Measurements from ENCODE around the gene DMRT1.
A peak's percentile ranks its signal among the peaks of the same experiment; 100 is the strongest.

DMRT1 gene

DNA sequence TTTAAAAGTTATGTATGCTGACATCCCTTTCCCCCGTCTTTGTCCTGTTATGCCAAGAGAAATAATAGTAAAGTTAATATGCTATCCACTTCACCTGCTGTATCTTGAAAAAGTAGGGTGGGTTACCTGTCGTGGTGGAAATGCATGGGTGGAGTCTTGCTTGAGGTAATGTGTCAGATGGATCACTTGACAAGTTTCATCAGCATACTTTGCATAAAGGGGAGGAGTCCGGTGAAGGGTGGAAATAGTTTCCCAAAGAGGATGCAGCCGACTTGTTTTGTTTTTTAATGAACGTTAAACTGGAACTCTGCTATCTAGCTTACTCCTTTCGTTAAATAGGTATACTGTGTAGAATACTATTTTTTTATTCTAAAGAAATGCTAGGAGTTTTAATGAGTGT lies 125.9 kb downstream of the DMRT1 start:
- Histone ChIP-seq H3K4me3 (no peak overlapping the region), H3K9me3 (peaks cover 32% of the 10 kb centered on the region), H3K27me3 (peaks cover 3% of the 10 kb centered on the region; the same call in 1 of the 2 replicates), H4K20me1 (no peaks in the 10 kb centered on the region), H3K36me3 (0 out of 2 replicates have a peak, but pooled peaks cover under 1% of the 10 kb centered on the region), H3K4me1 (peaks cover 45% of the 10 kb centered on the region), H3K27ac (no peak overlapping the region), H3K4me2 (peak overlapping the region; percentile 33), H3K9ac (no peak overlapping the region)
- TF ChIP-seq Cebpa-rat (IDR thresholded peaks at IDR 0.05), result no peak

DNA sequence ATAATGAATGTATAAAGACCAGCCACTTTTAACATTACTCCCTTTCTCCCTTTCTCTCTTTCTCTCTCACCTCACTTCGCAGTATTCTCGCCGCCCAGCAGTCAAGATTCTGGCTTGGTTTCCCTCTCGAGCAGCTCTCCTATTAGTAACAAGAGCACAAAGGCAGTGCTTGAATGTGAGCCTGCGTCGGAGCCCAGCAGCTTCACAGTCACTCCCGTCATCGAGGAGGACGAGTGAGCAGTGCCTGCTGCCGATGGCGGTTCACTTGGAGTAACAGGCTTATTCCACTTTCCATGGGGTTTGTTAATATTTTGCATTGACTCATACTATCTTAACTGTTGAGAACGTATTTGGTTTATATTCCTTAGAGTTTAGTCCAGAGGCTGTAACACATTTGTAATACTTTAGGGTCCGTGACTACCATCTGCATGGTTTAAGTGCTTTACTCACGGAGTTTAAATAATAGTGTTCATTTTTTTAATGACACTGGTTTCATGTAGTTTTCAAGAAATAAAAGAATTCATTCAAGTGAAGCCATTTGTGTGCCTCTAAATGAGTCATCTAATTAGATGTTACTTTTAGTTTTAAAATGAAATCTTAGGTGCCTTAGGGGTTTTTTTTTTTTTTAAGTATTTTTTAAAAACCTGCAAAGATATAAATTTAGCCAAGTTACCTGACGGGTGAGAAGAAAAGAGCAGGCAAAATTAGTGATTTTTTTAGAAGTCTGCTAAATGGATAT lies 126.6 kb downstream of the DMRT1 start:
- no peak overlapping the region for H3K4me3 ChIP-seq
- 0 out of 2 replicates have a peak overlapping the region, but pooled peaks have one; percentile 12 for H3K4me2 ChIP-seq
- H4K20me1 ChIP-seq, result no peaks in the 10 kb centered on the region
- no peak overlapping the region for H3K27ac ChIP-seq
- peaks cover 38% of the 10 kb centered on the region for H3K9me3 ChIP-seq
- H3K27me3 ChIP-seq, result peaks cover 10% of the 10 kb centered on the region; the same call in 1 of the 2 replicates
- no peak for TF ChIP-seq Cebpa-rat (IDR thresholded peaks at IDR 0.05)
- H3K4me1 ChIP-seq, result peaks cover 39% of the 10 kb centered on the region
- 0 out of 2 replicates have a peak, but pooled peaks cover 4% of the 10 kb centered on the region for H3K36me3 ChIP-seq
- H3K9ac ChIP-seq, result no peak overlapping the region

DNA sequence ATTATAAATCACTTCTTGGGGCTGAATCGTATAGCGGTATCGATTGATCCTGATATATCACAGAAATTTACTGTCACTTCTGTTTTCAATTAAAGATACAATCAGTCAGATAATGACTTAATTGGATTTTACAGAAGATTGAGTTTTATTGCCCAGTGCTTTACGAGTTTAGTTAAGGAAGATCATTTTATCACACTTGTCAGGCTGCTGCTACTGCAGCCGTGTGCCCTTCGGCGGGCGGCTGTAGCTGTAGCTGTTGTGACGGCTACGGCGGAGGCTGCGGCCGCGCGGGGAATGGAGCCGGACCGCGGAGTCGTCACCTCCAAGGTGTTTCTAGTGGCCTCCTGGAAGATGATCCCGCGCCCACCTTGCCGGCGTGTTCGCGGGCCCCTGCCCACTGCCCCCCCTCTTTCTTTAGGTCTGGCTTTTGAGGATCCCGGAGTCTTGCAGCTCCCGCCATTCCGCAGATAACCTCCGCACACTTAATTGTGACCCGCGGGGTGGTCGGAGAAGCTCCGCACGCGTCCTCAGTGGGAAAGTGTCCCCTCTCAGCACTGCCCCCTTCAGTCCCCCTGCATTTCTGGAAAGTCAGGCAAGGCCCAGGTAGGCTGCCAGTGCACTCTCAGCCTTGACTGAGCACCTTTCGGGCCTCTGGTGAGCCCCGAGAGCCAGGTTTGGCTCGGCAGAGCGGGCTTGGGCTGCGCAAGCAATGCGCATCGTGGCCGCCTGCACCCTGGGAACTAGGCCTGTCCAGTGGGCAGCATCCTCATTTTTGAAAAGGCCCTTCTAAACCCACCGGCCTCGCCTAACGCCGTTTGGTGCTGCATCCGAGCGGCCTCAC lies 128.0 kb downstream of the DMRT1 start:
- no peak overlapping the region for H3K4me2 ChIP-seq
- 0 out of 2 replicates have a peak, but pooled peaks cover 4% of the 10 kb centered on the region for H3K36me3 ChIP-seq
- peaks cover 52% of the 10 kb centered on the region for H3K9me3 ChIP-seq
- H3K4me3 ChIP-seq, result no peak overlapping the region
- H4K20me1 ChIP-seq, result no peaks in the 10 kb centered on the region
- H3K9ac ChIP-seq, result no peak overlapping the region
- H3K27ac ChIP-seq, result no peak overlapping the region
- H3K27me3 ChIP-seq, result peaks cover 23% of the 10 kb centered on the region
- no peak for TF ChIP-seq Cebpa-rat (IDR thresholded peaks at IDR 0.05)
- peaks cover 24% of the 10 kb centered on the region for H3K4me1 ChIP-seq

DNA sequence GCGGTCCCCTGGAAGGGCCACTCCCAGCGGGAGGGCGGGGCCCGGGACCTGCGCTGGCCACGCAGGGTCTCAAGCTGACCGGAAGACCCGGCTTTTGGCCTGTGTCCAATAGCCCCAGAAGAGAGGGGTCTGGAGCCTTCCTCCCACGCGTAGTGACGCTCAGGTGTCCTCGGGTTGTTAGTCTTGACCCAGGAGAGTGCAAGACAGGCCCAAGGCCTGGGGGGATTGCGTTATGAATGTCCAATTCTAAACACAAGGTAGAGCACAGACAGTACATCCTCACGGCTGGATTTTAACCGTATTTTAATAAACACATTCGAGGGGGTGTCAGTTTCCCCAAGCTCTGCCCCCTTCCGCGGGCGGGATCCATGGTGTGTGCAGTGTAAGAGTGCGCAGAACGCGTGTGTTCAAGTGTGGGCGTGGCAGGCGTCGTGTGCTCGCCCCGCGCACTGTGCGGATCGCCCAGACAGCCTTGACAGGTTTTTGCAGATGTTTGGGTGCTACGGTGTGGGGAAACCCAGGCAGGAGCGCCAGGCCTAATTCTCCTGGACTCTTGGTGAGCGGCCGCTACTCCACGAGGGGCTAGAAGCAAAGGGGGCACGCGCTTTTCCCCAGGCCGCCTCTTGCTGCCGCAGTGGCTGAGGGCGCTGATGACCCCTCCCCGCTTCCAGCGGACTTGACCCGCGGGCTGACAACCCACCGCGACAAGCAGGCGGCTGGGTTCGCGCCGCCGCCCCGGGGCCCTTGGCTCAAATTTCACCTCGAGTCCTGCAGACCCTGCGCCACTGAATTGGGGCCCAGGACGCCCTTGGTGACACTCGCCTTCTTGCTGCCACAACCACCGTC lies 128.9 kb downstream of the DMRT1 start:
- no peak overlapping the region for H3K4me2 ChIP-seq
- TF ChIP-seq Cebpa-rat (IDR thresholded peaks at IDR 0.05), result no peak
- H3K9ac ChIP-seq, result no peak overlapping the region
- H3K9me3 ChIP-seq, result peaks cover 61% of the 10 kb centered on the region
- no peaks in the 10 kb centered on the region for H4K20me1 ChIP-seq
- peaks cover 31% of the 10 kb centered on the region for H3K27me3 ChIP-seq
- H3K27ac ChIP-seq, result no peak overlapping the region
- H3K4me3 ChIP-seq, result no peak overlapping the region
- H3K36me3 ChIP-seq, result 0 out of 2 replicates have a peak, but pooled peaks cover 4% of the 10 kb centered on the region
- H3K4me1 ChIP-seq, result peaks cover 16% of the 10 kb centered on the region

DNA sequence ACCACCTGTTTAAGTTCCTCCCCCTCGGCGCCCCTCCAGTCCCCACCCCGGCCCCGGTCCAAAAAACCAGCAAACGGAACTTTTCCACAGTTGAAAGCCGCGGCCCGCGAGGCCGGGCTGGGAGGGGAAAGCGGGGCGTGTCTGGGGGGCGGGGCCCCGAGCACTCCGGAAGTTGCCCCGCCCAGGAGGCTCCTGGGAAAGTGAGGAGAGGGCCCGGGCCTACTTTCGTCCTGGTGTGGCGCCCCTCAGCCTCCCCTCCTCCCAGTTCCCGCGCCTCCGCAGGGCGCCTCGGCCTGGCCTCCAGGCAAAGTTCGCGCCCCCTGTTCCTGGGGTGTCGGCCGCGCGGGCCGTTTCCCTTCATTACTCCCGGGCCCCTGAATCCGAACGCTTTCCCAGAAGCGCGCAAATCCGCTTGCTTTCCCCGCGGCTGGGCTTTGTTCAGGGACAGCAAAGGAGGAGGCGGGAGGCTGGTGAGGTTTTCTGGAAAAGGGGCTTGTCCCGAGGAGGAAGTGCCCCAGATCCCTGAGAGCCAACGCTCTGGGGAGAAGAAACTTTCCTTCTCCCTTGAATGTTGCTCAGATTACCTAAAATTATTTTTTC lies 130.5 kb downstream of the DMRT1 start:
- Histone ChIP-seq H3K4me3 (no peak overlapping the region), H3K9me3 (peaks cover 77% of the 10 kb centered on the region), H4K20me1 (no peaks in the 10 kb centered on the region; the same call in 1 of the 2 replicates), H3K4me2 (no peak overlapping the region), H3K27ac (no peak overlapping the region), H3K27me3 (peaks cover 48% of the 10 kb centered on the region), H3K36me3 (0 out of 2 replicates have a peak, but pooled peaks cover 4% of the 10 kb centered on the region), H3K9ac (no peak overlapping the region), H3K4me1 (peaks cover 10% of the 10 kb centered on the region)
- TF ChIP-seq Cebpa-rat (IDR thresholded peaks at IDR 0.05), result no peak

DNA sequence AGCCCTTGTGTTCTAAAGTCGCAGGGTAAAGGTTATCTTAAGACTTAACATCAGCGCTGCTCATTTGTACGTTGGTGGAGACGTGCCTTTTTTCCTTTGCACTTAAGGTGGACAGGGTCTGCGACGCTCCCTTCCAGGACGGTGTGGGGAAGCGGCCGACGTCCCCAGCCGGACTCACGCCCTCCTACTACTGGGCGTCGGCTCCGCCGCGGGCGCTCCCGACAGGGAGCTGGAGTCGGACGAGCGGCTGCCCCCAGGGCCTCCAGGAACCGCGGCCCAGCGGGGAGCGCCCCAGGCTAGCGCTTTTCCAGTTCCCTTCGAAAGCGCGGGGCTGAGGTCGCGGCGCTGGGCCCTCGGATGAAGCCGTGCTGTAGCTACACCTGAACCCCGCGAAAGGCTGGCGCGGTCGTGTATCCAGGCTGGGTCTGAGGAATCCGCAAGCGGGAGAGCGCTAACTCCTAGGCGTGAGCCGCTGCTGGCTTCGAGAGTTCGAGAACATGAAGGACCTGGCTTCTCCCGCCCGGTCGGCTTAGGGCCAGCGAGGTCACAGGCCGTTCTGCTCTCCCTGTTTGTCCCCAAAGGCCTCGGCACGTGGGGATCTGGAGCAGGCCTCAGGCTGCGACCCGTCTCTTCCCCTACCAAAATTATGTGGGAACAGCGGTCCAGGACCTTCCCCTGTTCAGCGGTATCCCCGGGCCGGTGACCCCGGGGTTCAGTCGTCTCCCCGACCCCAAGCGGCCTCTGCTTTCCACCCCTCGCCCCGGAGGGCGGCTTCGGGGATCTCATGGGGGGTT lies 131.2 kb downstream of the DMRT1 start:
- H3K4me1 ChIP-seq, result 0 out of 2 replicates have a peak, but pooled peaks cover 3% of the 10 kb centered on the region
- H3K4me3 ChIP-seq, result no peak overlapping the region
- peaks cover 84% of the 10 kb centered on the region for H3K9me3 ChIP-seq
- no peak overlapping the region for H3K4me2 ChIP-seq
- H3K9ac ChIP-seq, result no peak overlapping the region
- 0 out of 2 replicates have a peak, but pooled peaks cover 4% of the 10 kb centered on the region for H3K36me3 ChIP-seq
- TF ChIP-seq Cebpa-rat (IDR thresholded peaks at IDR 0.05), result no peak
- peaks cover 55% of the 10 kb centered on the region for H3K27me3 ChIP-seq
- no peaks in the 10 kb centered on the region; the same call in 1 of the 2 replicates for H4K20me1 ChIP-seq
- no peak overlapping the region for H3K27ac ChIP-seq

DNA sequence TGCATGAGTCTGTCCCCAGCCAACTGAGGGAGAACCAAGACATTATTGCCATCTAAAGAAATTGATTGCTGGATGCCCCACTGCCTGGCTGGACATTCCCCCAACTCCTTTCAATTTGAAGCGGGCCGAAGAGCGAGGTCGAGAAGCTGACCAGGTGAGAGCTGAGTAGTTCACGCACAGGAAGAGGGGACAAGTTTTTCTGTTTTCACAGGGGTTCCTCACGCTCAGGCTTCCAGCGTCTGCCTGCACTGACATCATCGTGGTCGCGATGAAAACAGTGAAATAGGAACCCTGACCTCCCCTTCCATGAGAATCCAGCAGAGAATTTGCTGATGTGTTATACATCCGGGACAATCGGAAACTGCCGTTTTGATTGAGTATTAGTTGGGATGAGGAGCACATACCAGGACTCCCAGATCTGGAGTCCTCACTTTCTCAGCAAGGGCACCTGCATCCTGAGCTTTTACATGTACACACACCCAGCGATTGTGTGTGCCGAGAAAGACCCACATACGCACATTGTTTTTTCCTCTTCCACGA lies 131.9 kb downstream of the DMRT1 start:
- Histone ChIP-seq H3K27me3 (peaks cover 58% of the 10 kb centered on the region), H3K4me1 (no peaks in the 10 kb centered on the region), H3K27ac (no peak overlapping the region)

More for the DNA sequence above, 131.9 kb downstream of the DMRT1 start:
- peaks cover 90% of the 10 kb centered on the region for H3K9me3 ChIP-seq
- H3K9ac ChIP-seq, result no peak overlapping the region
- H4K20me1 ChIP-seq, result no peaks in the 10 kb centered on the region; the same call in 1 of the 2 replicates
- H3K4me2 ChIP-seq, result no peak overlapping the region
- H3K4me3 ChIP-seq, result no peak overlapping the region
- TF ChIP-seq Cebpa-rat (IDR thresholded peaks at IDR 0.05), result no peak
- 0 out of 2 replicates have a peak, but pooled peaks cover 4% of the 10 kb centered on the region for H3K36me3 ChIP-seq

All from BLaER1 (cell line).